ENCODE data around the gene TBC1D7. TPM values are rescaled to one million over a fixed set of nuclear protein-coding genes. Genes with fewer than 3 reads are reported as not detected.

TBC1D7 gene
- total RNA-seq, 1 donor from 2014 or later = 40.2 TPM

DNA sequence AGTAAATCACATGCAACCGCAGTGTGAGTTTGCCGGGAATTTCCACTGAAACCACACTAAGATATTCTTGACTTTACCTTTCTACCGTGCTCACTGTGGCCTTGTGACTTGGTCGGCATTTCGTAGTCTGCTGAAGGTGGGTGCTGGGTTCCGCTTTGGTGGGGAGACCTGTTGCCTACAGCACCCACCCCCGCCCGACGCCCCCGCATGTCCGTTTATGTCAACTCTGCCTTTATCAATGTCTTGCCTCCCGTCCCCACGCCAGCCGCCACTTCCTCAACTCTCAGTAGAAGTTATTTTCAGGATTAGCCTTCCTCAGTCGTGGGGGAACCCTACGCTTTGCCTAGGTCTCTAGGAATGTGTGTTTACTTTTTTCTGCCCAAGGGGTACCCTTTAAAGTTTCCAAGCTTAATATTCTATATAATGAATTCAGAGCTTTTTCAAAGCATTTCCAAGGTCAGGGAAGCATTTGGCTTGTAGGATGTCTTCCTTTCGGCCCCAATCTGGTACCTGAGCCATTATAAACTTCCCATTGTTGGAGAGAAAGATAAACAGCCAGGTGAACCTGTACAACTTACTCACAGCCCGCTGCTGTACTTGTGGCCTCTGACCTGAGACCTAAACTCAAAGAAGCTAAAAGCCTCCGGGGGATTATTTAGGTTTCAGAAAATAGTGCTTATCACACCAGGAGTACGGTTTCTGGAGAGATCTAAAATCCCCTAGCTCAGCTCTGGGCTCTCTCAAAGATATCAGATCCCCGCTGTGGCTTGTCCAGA lies 54.2 kb downstream of the TBC1D7 start:
- intact Hi-C loops (cut with micrococcal nuclease) = no loop called here
- peaks cover 32% of the 10 kb centered on the region for H3K36me3 ChIP-seq
- TF ChIP-seq, protein P1, sequence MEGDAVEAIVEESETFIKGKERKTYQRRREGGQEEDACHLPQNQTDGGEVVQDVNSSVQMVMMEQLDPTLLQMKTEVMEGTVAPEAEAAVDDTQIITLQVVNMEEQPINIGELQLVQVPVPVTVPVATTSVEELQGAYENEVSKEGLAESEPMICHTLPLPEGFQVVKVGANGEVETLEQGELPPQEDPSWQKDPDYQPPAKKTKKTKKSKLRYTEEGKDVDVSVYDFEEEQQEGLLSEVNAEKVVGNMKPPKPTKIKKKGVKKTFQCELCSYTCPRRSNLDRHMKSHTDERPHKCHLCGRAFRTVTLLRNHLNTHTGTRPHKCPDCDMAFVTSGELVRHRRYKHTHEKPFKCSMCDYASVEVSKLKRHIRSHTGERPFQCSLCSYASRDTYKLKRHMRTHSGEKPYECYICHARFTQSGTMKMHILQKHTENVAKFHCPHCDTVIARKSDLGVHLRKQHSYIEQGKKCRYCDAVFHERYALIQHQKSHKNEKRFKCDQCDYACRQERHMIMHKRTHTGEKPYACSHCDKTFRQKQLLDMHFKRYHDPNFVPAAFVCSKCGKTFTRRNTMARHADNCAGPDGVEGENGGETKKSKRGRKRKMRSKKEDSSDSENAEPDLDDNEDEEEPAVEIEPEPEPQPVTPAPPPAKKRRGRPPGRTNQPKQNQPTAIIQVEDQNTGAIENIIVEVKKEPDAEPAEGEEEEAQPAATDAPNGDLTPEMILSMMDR (IDR thresholded peaks at IDR 0.05; ENCODE audit: borderline replicate concordance) = no peak
- no peak for DNase-seq
- H3K27ac ChIP-seq (replicated peaks) = no peak overlapping the region
- H3K27me3 ChIP-seq (ENCODE audit: low read depth) = no peaks in the 10 kb centered on the region
- no peaks in the 10 kb centered on the region for H3K9me3 ChIP-seq (replicated peaks)
- H3K4me1 ChIP-seq = peaks cover 7% of the 10 kb centered on the region
- H3K4me3 ChIP-seq = no peak overlapping the region

DNA sequence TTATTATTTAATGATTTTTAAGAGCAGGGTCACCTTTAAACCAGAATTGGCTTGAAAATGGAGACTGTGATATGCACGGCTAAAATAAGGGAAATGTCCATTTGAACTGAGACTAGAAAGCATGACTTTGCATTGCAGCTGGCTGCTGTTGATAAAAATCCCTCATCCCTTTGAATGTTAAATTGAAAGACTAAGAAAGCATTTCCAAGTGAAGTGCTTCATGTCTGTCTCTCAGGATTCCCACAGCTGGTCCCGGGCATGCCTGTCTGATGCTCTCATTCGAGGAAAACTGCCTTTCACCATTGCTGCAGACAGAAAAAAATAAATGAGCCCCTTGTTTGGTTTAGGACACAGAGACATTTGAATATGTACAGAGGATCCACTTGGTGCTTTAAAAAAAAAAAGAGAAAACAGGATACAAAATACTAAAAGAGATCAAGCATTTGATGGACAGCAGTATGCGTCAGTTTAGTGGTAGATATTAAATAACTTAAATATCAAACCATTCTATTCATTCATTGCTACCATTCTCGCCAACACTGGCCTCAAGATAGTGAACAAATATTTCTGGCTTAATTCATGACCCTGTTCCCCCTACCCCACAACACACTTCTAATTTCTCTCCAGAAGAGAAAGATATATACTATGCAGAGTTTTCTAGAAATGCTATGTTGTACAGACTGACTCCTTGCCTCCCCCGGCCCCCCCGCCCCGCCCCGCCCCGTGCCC lies 55.0 kb downstream of the TBC1D7 start:
- Histone ChIP-seq H3K27ac (replicated peaks) (no peak overlapping the region), H3K4me3 (no peak overlapping the region), H3K36me3 (peaks cover 32% of the 10 kb centered on the region), H3K4me1 (peaks cover 13% of the 10 kb centered on the region), H3K9me3 (replicated peaks) (no peaks in the 10 kb centered on the region), H3K27me3 (ENCODE audit: low read depth) (no peaks in the 10 kb centered on the region)
- TF ChIP-seq, protein P1 (IDR thresholded peaks at IDR 0.05; ENCODE audit: borderline replicate concordance) = no peak
- intact Hi-C loops (cut with micrococcal nuclease) = no loop called here
- DNase-seq = no peak

DNA sequence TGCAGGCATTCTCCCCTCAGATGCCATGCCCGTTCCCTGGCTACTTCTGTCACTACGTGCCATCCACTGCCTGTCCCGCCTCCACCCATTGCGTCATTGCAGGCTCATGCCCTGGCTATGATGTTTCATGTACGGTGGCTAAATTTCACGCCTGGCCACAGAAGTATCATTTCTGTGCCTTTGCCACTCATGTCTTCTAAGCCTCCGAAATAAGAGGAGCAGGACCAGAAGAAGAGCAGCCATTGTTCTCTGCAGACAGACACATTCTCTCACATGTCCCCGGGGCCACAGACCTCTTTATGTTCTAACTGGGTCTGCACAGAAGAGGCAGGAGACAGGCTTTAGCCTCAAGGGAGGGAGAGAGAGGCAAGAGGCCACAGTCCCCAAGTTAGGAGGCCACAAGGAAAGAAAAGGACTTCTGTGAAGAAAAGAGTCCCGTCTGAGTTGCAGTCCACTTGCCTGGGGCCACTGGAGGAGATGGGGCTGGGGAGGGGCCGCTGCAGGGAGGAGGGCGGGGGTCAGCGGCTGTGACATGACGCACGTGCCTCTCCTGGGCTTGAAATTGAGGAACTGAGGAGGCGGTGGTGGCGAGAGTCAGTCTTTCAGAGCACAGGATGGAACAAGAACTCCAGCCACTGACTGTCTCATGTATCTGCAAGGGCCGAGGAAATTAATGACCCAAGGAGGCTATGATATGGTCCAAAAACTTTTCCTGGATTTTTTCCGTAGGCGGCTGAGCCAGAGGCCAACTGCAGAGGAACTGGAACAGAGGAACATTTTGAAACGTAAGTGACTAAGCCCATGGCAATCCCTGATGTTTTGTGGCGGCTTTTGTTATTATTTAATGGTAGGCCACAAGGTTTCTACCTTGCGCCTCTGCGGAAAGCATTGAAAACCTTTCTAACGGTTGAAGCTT lies 55.9 kb downstream of the TBC1D7 start:
- Histone ChIP-seq H3K4me1 (peaks cover 17% of the 10 kb centered on the region), H3K27me3 (ENCODE audit: low read depth) (no peaks in the 10 kb centered on the region), H3K9me3 (replicated peaks) (no peaks in the 10 kb centered on the region), H3K27ac (replicated peaks) (no peak overlapping the region), H3K36me3 (peaks cover 23% of the 10 kb centered on the region), H3K4me3 (no peak overlapping the region)
- DNase-seq = peak; percentile 51
- TF ChIP-seq, protein P1 (IDR thresholded peaks at IDR 0.05; ENCODE audit: borderline replicate concordance) = no peak
- intact Hi-C loops (cut with micrococcal nuclease) = no loop called here

DNA sequence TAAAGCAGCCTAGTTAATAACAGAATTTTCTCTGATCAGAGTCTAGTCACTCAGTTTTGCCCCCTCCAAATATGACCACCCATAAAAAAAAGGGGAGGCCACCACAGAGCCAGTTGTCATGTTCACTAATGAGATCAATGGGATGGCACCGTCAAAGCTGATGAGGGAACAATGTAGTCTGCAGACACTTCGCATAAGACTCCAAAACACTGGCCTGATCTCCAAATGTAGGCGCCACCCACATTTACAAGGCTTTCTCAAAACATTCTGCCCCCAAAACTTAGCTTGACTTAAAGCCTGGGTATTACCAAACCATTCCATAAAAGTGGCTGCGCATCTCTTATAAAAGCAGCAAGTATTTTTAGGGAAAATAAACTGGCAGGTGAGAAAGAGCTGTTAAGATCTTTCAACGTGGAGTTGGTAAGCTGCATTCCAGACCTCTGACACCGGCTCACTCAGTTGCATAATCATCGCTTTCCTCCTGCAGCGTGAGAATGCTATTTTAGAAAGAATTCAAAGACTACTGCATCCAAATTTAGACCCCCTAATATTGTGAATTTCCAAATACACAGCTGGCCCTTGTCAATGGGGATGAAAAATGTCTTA lies 59.3 kb downstream of the TBC1D7 start:
- peaks cover 34% of the 10 kb centered on the region for H3K36me3 ChIP-seq
- peak overlapping the region; percentile 31 for H3K27ac ChIP-seq (replicated peaks)
- no peaks in the 10 kb centered on the region for H3K9me3 ChIP-seq (replicated peaks)
- intact Hi-C loops (cut with micrococcal nuclease) = no loop called here
- TF ChIP-seq, protein P1 (IDR thresholded peaks at IDR 0.05; ENCODE audit: borderline replicate concordance) = no peak
- H3K4me3 ChIP-seq = no peak overlapping the region
- peaks cover 17% of the 10 kb centered on the region for H3K4me1 ChIP-seq
- DNase-seq = no peak
- no peaks in the 10 kb centered on the region for H3K27me3 ChIP-seq (ENCODE audit: low read depth)

DNA sequence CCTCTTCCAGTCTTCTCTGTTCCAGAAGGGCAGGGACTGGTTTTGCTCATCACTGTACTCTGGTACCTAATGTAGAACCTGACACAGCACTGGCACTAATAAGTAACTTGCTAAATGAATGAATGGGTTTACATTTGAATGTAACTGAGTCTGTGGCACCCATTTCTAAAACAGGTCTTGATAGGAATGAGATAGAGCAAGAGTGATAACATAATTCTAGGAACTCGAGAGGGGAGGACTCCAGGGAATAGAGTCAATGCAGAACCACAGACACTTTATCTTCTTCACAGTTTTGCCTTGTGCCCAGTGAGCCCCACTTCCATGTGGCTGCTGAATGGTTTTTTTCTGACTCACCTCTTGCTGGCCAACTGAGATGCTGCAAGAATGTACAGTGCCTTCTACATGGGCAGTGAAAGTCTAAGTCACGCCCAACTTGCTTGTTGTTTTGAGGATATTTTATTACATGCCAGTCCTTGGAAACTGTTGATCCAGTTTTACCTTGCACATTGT lies 61.1 kb downstream of the TBC1D7 start:
- TF ChIP-seq, protein P1 (IDR thresholded peaks at IDR 0.05; ENCODE audit: borderline replicate concordance) = no peak
- no peak overlapping the region for H3K4me3 ChIP-seq
- no peaks in the 10 kb centered on the region for H3K27me3 ChIP-seq (ENCODE audit: low read depth)
- intact Hi-C loops (cut with micrococcal nuclease) = no loop called here
- no peak for DNase-seq
- peaks cover 17% of the 10 kb centered on the region for H3K4me1 ChIP-seq
- H3K9me3 ChIP-seq (replicated peaks) = no peaks in the 10 kb centered on the region
- H3K27ac ChIP-seq (replicated peaks) = no peak overlapping the region
- H3K36me3 ChIP-seq = peaks cover 24% of the 10 kb centered on the region
